ENCODE measurements around the gene CYP2F1. TPM values are rescaled to one million over a fixed set of nuclear protein-coding genes. Genes with fewer than 3 reads are reported as not detected.

The CYP2F1 gene
- total RNA-seq, 2 experiments from 2014 or later = not detected

DNA sequence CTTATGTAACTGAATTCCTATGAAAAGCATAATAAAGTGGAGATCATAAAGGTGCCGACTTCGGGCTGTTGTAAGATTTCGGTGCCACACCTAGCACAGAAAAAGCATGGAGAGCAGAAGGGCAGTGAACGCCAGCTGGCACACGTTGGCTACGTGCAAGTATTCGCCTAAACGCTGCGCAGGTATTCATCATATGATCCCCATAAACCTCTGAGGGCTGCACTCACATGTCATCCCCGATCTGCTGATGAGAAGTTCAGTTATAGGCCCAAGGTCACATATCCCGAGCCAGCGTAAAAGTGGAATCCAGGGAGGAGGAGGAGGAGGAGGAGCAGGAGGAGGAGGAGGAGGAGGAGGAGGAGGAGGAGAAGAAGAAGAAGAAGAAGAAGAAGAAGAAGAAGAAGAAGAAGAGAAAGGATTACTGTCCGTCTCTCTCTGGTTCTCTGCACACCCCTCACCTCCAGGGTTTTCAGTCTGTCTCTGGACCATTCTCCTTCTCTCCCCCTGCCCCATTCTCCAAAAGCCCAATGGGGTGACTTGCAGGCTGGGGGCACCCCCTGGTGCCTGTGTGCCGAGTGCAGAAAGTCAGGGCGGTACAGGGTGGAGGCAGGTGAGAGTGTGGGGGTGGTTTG lies 60.2 kb downstream of the CYP2F1 start:
- no peaks in the 10 kb centered on the region for H3K27me3 Mint-ChIP-seq
- ChIA-PET CTCF (no interaction called here), POLR2A (no interaction called here)
- H3K4me1 Mint-ChIP-seq = peaks cover 10% of the 10 kb centered on the region
- no peak overlapping the region for H3K27ac Mint-ChIP-seq
- no peak for DNase-seq
- no peaks in the 10 kb centered on the region for H3K36me3 Mint-ChIP-seq (ENCODE audit: low read depth)
- H3K4me3 Mint-ChIP-seq = no peak overlapping the region
- H3K9me3 Mint-ChIP-seq = no peaks in the 10 kb centered on the region

DNA sequence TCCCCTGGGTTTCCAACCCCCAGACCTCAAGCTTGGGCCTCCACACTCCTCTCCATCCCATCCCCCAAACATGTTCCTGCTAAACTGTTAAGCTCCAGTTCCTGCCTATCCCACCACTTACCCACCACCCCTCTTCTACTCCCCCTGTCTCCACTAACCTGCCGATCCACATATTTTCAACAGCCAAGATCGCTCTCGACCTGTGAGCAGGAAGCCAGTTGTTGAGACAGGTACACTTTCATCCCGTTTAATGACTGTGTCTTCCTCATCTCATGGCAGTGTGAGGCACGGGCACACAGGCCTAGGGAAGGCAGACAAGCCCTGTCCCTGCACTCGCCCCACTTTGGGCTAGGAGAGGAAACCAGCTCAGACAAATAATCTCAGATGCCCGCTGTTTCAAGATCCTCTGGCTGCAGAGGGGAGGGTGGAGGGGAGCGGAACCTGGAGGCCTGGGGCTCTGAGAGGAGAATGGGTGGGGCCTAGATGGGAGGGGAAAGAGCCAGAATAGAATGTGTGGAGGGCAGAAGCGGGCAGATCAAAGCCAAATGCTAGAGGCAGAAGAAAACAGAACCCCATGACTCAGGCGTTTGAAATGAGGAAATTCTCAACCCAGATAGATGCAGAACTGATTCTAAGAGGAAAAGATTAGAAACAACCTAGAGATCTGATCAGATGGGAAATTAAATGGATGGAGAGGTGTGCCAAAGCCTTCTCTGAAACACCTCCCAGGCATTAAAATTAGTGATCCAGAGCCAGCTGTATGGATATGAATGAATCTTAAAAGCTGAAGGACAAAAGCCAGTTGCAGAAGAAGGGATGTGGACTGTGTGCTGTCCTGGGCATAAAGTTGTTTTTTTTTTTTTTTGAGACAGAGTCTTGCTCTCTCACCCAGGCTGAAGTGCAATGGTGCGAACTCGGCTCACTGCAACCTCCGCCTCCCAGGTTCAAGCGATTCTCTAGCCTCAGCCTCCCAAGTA lies 61.9 kb downstream of the CYP2F1 start:
- Mint-ChIP-seq H3K27me3 (no peaks in the 10 kb centered on the region), H3K27ac (no peak overlapping the region), H3K4me1 (peaks cover 10% of the 10 kb centered on the region), H3K9me3 (no peaks in the 10 kb centered on the region), H3K36me3 (ENCODE audit: low read depth) (no peaks in the 10 kb centered on the region), H3K4me3 (no peak overlapping the region)
- ChIA-PET POLR2A (no interaction called here), CTCF (no interaction called here)
- peak; percentile 19 for DNase-seq

Other genes starting within 250 kb of the CYP2F1 start
- not detected for gene CYP2A7, start 232.2 kb upstream of the CYP2F1 start, total RNA-seq
- not detected for gene CYP2B6, start 123.2 kb upstream of the CYP2F1 start, total RNA-seq
- gene CYP2A13, start 26.0 kb upstream of the CYP2F1 start, total RNA-seq = not detected
- gene CYP2S1, start 78.8 kb downstream of the CYP2F1 start, total RNA-seq = 1 to 10 TPM in 1 of 2 experiments, under 1 TPM in 1; 0.68 to 1.6 TPM
- under 1 TPM; 0.55 to 0.60 TPM for gene AXL, start 104.8 kb downstream of the CYP2F1 start, total RNA-seq
- gene HNRNPUL1, start 149.9 kb downstream of the CYP2F1 start, total RNA-seq = 100 to 1,000 TPM; 373 to 398 TPM
- 10 to 100 TPM; 43.0 to 43.4 TPM for gene CCDC97, start 195.7 kb downstream of the CYP2F1 start, total RNA-seq
- gene TGFB1, start 239.5 kb downstream of the CYP2F1 start, total RNA-seq = 100 to 1,000 TPM; 236 to 247 TPM
- gene B9D2, start 249.7 kb downstream of the CYP2F1 start, total RNA-seq = 10 to 100 TPM; 10.8 to 11.2 TPM